ENCODE results near the gene SEMA3D. TPM values are rescaled to one million over a fixed set of nuclear protein-coding genes. Genes with fewer than 3 reads are reported as not detected.

Gene SEMA3D
- total RNA-seq, 1 experiment from 2014 or later: 2.0 TPM

DNA sequence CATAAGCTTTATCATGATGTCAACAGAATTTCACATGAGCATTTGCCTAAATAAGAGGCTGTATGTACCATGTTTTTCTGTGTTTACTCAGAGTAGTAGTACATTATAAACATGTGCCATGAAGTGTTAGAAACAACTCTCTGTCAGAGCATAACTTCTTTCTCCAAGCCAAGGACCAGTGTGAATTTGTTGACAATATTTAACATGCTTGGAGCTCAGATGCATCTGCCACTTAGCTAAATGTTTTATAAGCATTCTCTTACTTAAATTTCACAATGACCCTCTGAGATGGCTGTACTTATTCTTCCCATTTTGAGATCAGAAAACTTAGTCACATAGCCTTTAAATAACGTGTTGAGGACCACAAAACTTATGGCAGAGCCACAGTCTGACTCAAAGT is 105.0 kb downstream of the SEMA3D start:
- CTCF ChIA-PET: no interaction called here
- no TSS peak for BruUV-seq (replicated peaks)
- Mint-ChIP-seq H3K27me3 (ENCODE audit: unreplicated experiment) (no peaks in the 10 kb centered on the region), H3K4me1 (ENCODE audit: low read depth, unreplicated experiment) (no peaks in the 10 kb centered on the region), H3K4me3 (ENCODE audit: low read depth, unreplicated experiment) (no peak overlapping the region), H3K27ac (ENCODE audit: unreplicated experiment) (no peak overlapping the region), H3K36me3 (ENCODE audit: insufficient read depth, unreplicated experiment) (no peaks in the 10 kb centered on the region), H3K9me3 (ENCODE audit: low read depth, unreplicated experiment) (no peaks in the 10 kb centered on the region)
- intact Hi-C loops (cut with micrococcal nuclease; ENCODE audit: unreplicated experiment): no loop called here
- no peak for DNase-seq
- TF ChIP-seq, protein P1, sequence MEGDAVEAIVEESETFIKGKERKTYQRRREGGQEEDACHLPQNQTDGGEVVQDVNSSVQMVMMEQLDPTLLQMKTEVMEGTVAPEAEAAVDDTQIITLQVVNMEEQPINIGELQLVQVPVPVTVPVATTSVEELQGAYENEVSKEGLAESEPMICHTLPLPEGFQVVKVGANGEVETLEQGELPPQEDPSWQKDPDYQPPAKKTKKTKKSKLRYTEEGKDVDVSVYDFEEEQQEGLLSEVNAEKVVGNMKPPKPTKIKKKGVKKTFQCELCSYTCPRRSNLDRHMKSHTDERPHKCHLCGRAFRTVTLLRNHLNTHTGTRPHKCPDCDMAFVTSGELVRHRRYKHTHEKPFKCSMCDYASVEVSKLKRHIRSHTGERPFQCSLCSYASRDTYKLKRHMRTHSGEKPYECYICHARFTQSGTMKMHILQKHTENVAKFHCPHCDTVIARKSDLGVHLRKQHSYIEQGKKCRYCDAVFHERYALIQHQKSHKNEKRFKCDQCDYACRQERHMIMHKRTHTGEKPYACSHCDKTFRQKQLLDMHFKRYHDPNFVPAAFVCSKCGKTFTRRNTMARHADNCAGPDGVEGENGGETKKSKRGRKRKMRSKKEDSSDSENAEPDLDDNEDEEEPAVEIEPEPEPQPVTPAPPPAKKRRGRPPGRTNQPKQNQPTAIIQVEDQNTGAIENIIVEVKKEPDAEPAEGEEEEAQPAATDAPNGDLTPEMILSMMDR (IDR thresholded peaks at IDR 0.05; ENCODE audit: unreplicated experiment): no peak

DNA sequence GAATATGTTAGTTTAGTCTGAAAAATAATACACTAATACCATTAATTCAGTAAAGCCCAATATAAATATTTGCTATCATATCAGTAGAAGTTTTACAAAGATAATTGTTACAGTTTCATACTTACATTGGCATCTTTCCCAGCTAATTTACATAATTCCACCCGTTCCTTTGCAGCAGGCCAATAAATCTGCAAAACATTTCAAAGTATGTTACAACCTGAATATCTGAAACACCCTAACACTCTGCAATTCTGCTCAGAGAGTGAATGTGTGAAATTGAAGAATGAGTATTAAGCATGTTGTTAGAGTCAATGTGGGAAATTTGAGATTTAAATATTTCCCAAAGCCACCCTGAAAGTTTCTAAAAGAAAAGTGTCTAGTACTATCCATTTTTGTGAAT is 105.5 kb downstream of the SEMA3D start:
- DNase-seq: no peak
- no peaks in the 10 kb centered on the region for H3K9me3 Mint-ChIP-seq (ENCODE audit: low read depth, unreplicated experiment)
- CTCF ChIA-PET: no interaction called here
- TF ChIP-seq, protein P1 (IDR thresholded peaks at IDR 0.05; ENCODE audit: unreplicated experiment): no peak
- H3K27ac Mint-ChIP-seq (ENCODE audit: unreplicated experiment): no peak overlapping the region
- no peaks in the 10 kb centered on the region for H3K36me3 Mint-ChIP-seq (ENCODE audit: insufficient read depth, unreplicated experiment)
- H3K4me1 Mint-ChIP-seq (ENCODE audit: low read depth, unreplicated experiment): no peaks in the 10 kb centered on the region
- intact Hi-C loops (cut with micrococcal nuclease; ENCODE audit: unreplicated experiment): no loop called here
- BruUV-seq (replicated peaks): no TSS peak
- H3K4me3 Mint-ChIP-seq (ENCODE audit: low read depth, unreplicated experiment): no peak overlapping the region
- no peaks in the 10 kb centered on the region for H3K27me3 Mint-ChIP-seq (ENCODE audit: unreplicated experiment)

DNA sequence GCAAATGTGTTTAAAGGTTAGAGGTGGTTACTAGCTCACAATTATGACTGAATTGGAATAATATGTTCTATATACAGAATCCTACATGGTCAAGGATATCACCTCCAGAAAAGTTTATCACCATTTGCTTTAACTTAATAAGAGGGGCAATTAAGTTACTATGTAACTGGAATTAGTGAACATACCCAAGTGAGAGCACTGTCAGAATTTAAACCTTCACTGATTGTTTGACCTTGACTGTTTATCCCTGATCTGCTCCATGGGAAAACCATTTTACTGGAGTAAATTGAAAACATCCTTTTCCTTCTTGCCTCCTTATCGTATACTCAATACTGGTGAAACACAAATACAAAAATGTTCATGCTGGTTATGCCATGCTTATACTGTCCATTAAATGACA is 107.4 kb downstream of the SEMA3D start:
- no peak for DNase-seq
- no TSS peak for BruUV-seq (replicated peaks)
- intact Hi-C loops (cut with micrococcal nuclease; ENCODE audit: unreplicated experiment): no loop called here
- no peak overlapping the region for H3K27ac Mint-ChIP-seq (ENCODE audit: unreplicated experiment)
- CTCF ChIA-PET: no interaction called here
- peaks cover 14% of the 10 kb centered on the region for H3K4me1 Mint-ChIP-seq (ENCODE audit: low read depth, unreplicated experiment)
- no peaks in the 10 kb centered on the region for H3K9me3 Mint-ChIP-seq (ENCODE audit: low read depth, unreplicated experiment)
- H3K4me3 Mint-ChIP-seq (ENCODE audit: low read depth, unreplicated experiment): no peak overlapping the region
- no peaks in the 10 kb centered on the region for H3K36me3 Mint-ChIP-seq (ENCODE audit: insufficient read depth, unreplicated experiment)
- TF ChIP-seq, protein P1 (IDR thresholded peaks at IDR 0.05; ENCODE audit: unreplicated experiment): no peak
- H3K27me3 Mint-ChIP-seq (ENCODE audit: unreplicated experiment): no peaks in the 10 kb centered on the region

DNA sequence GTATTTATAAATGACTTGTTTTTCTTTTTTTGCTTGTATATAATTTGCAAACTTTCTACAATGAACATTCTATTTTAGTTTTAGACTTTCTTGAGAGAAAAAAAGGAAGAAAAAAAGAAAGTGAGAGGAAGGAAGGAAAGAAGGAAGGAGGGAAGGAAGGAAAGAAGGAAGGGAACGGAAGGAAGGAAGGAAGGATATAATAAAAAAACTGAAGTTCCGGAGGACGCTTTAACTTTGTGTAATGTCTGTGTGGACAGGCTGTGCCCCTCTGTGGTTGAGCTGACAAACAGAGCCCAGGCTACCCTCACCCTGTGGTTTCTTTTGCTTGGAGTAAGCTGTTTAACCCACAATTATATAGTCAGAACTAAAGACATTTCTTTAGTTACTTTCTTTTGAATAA is 108.7 kb downstream of the SEMA3D start:
- Mint-ChIP-seq H3K27ac (ENCODE audit: unreplicated experiment) (no peak overlapping the region), H3K4me3 (ENCODE audit: low read depth, unreplicated experiment) (no peak overlapping the region), H3K9me3 (ENCODE audit: low read depth, unreplicated experiment) (no peaks in the 10 kb centered on the region), H3K36me3 (ENCODE audit: insufficient read depth, unreplicated experiment) (no peaks in the 10 kb centered on the region), H3K27me3 (ENCODE audit: unreplicated experiment) (no peaks in the 10 kb centered on the region), H3K4me1 (ENCODE audit: low read depth, unreplicated experiment) (peaks cover 14% of the 10 kb centered on the region)
- DNase-seq: no peak
- BruUV-seq (replicated peaks): no TSS peak
- TF ChIP-seq, protein P1 (IDR thresholded peaks at IDR 0.05; ENCODE audit: unreplicated experiment): no peak
- CTCF ChIA-PET: no interaction called here
- intact Hi-C loops (cut with micrococcal nuclease; ENCODE audit: unreplicated experiment): no loop called here

DNA sequence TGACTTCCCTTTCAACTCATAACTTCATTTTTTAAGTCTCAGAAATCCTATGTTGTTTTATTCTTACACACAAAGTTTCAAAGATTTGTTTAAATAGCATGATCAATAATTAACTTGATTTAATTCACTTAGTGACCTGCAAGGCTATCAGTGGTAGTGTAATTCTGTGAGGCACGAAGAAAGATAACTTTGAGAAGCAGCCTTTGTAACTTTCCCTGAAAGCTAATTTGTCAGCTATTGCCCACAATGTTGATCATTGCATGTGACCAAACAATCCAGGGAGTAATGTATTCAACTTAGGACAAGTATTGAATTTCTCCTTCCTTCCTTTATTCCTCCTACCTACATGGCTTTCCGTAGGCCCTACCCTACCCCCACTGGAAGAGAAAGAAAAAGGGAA is 111.0 kb downstream of the SEMA3D start:
- H3K27ac Mint-ChIP-seq (ENCODE audit: unreplicated experiment): no peak overlapping the region
- no peaks in the 10 kb centered on the region for H3K27me3 Mint-ChIP-seq (ENCODE audit: unreplicated experiment)
- no TSS peak for BruUV-seq (replicated peaks)

More for the DNA sequence above, 111.0 kb downstream of the SEMA3D start:
- Mint-ChIP-seq H3K4me3 (ENCODE audit: low read depth, unreplicated experiment) (no peak overlapping the region), H3K4me1 (ENCODE audit: low read depth, unreplicated experiment) (peaks cover 14% of the 10 kb centered on the region), H3K9me3 (ENCODE audit: low read depth, unreplicated experiment) (no peaks in the 10 kb centered on the region), H3K36me3 (ENCODE audit: insufficient read depth, unreplicated experiment) (no peaks in the 10 kb centered on the region)
- TF ChIP-seq, protein P1 (IDR thresholded peaks at IDR 0.05; ENCODE audit: unreplicated experiment): no peak
- intact Hi-C loops (cut with micrococcal nuclease; ENCODE audit: unreplicated experiment): no loop called here
- CTCF ChIA-PET: no interaction called here
- no peak for DNase-seq
